PC-9 (cell line): Measurements from ENCODE around the gene LMBR1. TPM values are rescaled to one million over a fixed set of nuclear protein-coding genes. Genes with fewer than 3 reads are reported as not detected.
"Not testable (repeated sequence)": the region's sequence is repeated elsewhere in the genome, so short reads cannot be mapped to it uniquely, and the experiment has no call there.

Experiments
- BruUV-seq: library from RNA; stranded (reverse); fragments of 400-500 nt; replicated peaks from 2 replicates; lab custom pipeline; 2021; lab: Mats Ljungman, UMichigan
- CTCF ChIA-PET: fragments of 300-600 bp; sonication (Branson Sonifier 250); formaldehyde crosslinking; loops from one replicate; lab custom pipeline; 2022; ENCODE audit warnings: antibody characterized with exemption; lab: Charles Lee
- POLR2A ChIA-PET: fragments of 300-600 bp; sonication (Branson Sonifier 250); formaldehyde crosslinking; loops from one replicate; lab custom pipeline; 2022; ENCODE audit warnings: antibody characterized with exemption; ENCODE audit not compliant: unreplicated experiment; lab: Charles Lee
- DNase-seq, 2 experiments: peaks; one replicate each; pipeline versions ENCODE4 v3.0.0 to v3.0.0-alpha.2; 2015 to 2022; ENCODE audit warnings: mixed read lengths in 1 of 2
- H2AFZ ChIP-seq: fragments of 200-600 bp; sonication (generic); 2 replicates; pipeline ENCODE4 v1.8.1; 2017; ENCODE audit warnings: antibody characterized with exemption
- H3F3A ChIP-seq: fragments of 200-600 bp; sonication (generic); 2 replicates; pipeline ENCODE4 v1.8.1; 2017; ENCODE audit warnings: antibody characterized with exemption, mild to moderate bottlenecking, low read depth; ENCODE audit not compliant: insufficient read depth
- H3K27ac ChIP-seq: fragments of 200-600 bp; sonication (generic); 2 replicates; pipeline ENCODE4 v1.6.1; 2016; ENCODE audit warnings: mixed run types
- H3K27me3 ChIP-seq: fragments of 200-600 bp; sonication (generic); 2 replicates; pipeline ENCODE4 v1.6.1; 2016; ENCODE audit warnings: low read depth, mixed run types; ENCODE audit not compliant: insufficient read depth
- H3K36me3 ChIP-seq: fragments of 200-600 bp; sonication (generic); 2 replicates; pipeline ENCODE4 v1.6.1; 2016; ENCODE audit warnings: low read depth, mixed run types
- H3K4me1 ChIP-seq: fragments of 200-600 bp; sonication (generic); replicated peaks from 2 replicates; pipeline ENCODE4 v1.6.1; 2016; ENCODE audit warnings: mixed run types; ENCODE audit not compliant: insufficient read depth
- H3K4me2 ChIP-seq: fragments of 200-600 bp; sonication (generic); 2 replicates; pipeline ENCODE4 v1.6.1; 2017; ENCODE audit warnings: mixed run types
- H3K4me3 ChIP-seq: fragments of 200-600 bp; sonication (generic); 2 replicates; pipeline ENCODE4 v1.6.1; 2016; ENCODE audit warnings: mixed run types
- H3K79me2 ChIP-seq: fragments of 200-600 bp; sonication (generic); 2 replicates; pipeline ENCODE4 v1.6.1; 2017; ENCODE audit warnings: low read depth, mixed run types
- H3K9me2 ChIP-seq: fragments of 200-600 bp; sonication (generic); 2 replicates; pipeline ENCODE4 v1.8.1; 2017; ENCODE audit warnings: mild to moderate bottlenecking; ENCODE audit not compliant: insufficient read depth
- H3K9me3 ChIP-seq: fragments of 200-600 bp; sonication (generic); 2 replicates; pipeline ENCODE4 v1.8.1; 2016; ENCODE audit warnings: low read depth; ENCODE audit not compliant: insufficient read depth
- H4K20me1 ChIP-seq: fragments of 200-600 bp; sonication (generic); 2 replicates; pipeline ENCODE4 v1.8.1; 2017; ENCODE audit not compliant: insufficient read depth
- EZH2 ChIP-seq: fragments of 200-600 bp; sonication (generic); IDR thresholded peaks from 2 replicates; pipeline ENCODE4 v1.8.0; 2017; ENCODE audit warnings: antibody characterized with exemption, low read depth
- intact Hi-C: fragments of 100-400 bp; cut with micrococcal nuclease; formaldehyde crosslinking; loops from one replicate; pipeline ENCODE4 v1.10.0; 2022; ENCODE audit not compliant: unreplicated experiment
- total RNA-seq: library from RNA; stranded (reverse); gene quantifications from 2 replicates; pipeline ENCODE4 v1.2.3, GENCODE V29; 2021
- TF ChIP-seq, protein P1 (sequence below): fragments of 200-600 bp; sonication (generic); conservative IDR thresholded peaks from 2 replicates; pipeline ENCODE4 v1.6.1; 2017; ENCODE audit warnings: mixed run types, antibody characterized with exemption, mild to moderate bottlenecking, moderate library complexity

LMBR1 gene
- total RNA-seq, 1 experiment from 2014 or later = 85.0 TPM

DNA sequence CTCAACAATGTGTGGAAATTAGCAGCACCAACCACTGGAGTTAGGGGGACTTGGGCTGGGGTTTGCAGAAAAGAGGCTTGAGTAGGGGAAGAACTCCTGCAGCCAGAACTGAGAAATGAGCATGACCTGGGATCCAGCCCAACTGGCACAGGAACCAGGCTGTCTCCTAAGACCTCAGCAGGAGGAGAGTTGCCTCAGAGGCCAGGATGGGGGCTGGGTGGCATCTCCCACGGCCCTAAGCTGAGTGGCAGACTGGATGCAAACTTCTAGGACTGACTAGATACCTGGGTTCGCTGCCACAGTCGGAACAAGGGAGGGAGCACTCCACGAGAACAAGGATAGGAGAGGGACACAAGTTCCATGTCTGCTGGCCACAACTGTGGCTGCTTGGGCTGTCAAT lies 189.8 kb downstream of the LMBR1 start:
- no peak for DNase-seq
- CTCF ChIA-PET = no interaction called here
- Histone ChIP-seq H3K4me1 (no peaks in the 10 kb centered on the region), H3K9me3 (peaks cover 12% of the 10 kb centered on the region), H2AFZ (no peak overlapping the region), H3K9me2 (no peaks in the 10 kb centered on the region), H4K20me1 (peaks cover 3% of the 10 kb centered on the region; the same call in 1 of the 2 replicates), H3K4me2 (no peak overlapping the region), H3K79me2 (0 out of 2 replicates have a peak, but pooled peaks cover 3% of the 10 kb centered on the region), H3K27ac (no peak overlapping the region), H3K36me3 (no peaks in the 10 kb centered on the region), H3K4me3 (no peak overlapping the region), H3F3A (no peaks in the 10 kb centered on the region), H3K27me3 (no peaks in the 10 kb centered on the region)
- intact Hi-C loops = no loop called here
- TF ChIP-seq, protein P1, sequence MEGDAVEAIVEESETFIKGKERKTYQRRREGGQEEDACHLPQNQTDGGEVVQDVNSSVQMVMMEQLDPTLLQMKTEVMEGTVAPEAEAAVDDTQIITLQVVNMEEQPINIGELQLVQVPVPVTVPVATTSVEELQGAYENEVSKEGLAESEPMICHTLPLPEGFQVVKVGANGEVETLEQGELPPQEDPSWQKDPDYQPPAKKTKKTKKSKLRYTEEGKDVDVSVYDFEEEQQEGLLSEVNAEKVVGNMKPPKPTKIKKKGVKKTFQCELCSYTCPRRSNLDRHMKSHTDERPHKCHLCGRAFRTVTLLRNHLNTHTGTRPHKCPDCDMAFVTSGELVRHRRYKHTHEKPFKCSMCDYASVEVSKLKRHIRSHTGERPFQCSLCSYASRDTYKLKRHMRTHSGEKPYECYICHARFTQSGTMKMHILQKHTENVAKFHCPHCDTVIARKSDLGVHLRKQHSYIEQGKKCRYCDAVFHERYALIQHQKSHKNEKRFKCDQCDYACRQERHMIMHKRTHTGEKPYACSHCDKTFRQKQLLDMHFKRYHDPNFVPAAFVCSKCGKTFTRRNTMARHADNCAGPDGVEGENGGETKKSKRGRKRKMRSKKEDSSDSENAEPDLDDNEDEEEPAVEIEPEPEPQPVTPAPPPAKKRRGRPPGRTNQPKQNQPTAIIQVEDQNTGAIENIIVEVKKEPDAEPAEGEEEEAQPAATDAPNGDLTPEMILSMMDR = no peak
- BruUV-seq = no TSS peak
- POLR2A ChIA-PET = no interaction called here

DNA sequence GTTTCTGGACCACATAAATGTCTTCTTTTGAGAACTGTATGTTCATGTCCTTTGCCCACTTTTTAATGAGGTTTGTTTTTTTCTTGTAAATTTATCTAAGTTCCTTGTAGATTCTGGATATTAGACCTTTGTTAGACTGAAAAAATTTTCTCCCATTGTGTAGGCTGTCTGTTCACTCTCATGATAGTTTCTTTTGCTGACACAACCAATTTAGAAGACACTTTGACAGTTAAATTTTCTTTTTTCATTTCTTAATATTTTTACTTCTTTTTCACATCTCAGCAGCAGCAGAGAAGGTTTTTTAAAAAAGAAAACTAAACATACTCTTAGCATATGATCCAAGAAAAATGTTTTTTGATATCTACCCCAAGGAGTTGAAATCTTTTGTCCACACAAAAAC lies 190.6 kb downstream of the LMBR1 start:
- peaks cover 16% of the 10 kb centered on the region for H3K9me3 ChIP-seq
- 0 out of 2 replicates have a peak, but pooled peaks cover 3% of the 10 kb centered on the region for H3K79me2 ChIP-seq
- ChIA-PET POLR2A (no interaction called here), CTCF (no interaction called here)
- H3K4me2 ChIP-seq = no peak overlapping the region
- H4K20me1 ChIP-seq = peaks cover 3% of the 10 kb centered on the region; the same call in 1 of the 2 replicates
- DNase-seq = no peak
- H3K27me3 ChIP-seq = no peaks in the 10 kb centered on the region
- H3K4me3 ChIP-seq = no peak overlapping the region
- no TSS peak for BruUV-seq
- no peaks in the 10 kb centered on the region for H3K4me1 ChIP-seq
- TF ChIP-seq EZH2 = no peak
- TF ChIP-seq, protein P1 = no peak
- intact Hi-C loops = no loop called here
- no peak overlapping the region for H3K27ac ChIP-seq
- H3F3A ChIP-seq = no peaks in the 10 kb centered on the region
- H2AFZ ChIP-seq = no peak overlapping the region
- no peaks in the 10 kb centered on the region for H3K9me2 ChIP-seq
- no peaks in the 10 kb centered on the region for H3K36me3 ChIP-seq

DNA sequence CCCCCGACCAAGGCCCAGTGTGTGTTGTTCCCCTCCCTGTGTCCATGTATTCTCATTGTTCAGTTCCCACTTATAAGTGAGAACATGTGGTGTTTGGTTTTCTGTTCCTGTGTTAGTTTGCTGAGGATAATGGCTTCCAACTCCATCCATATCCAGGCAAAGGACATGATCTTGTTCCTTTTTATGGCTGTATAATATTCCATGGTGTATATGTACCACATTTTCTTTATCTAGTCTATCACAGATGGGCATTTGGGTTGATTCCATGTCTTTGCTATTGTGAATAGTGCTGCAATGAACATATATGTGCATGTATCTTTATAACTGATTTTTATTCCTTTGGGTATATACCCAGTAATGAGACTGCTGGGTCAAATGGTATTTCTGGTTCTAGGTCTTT lies 191.2 kb downstream of the LMBR1 start:
- POLR2A ChIA-PET, CTCF ChIA-PET, H3F3A ChIP-seq, H3K79me2 ChIP-seq, H3K4me2 ChIP-seq, H3K36me3 ChIP-seq, BruUV-seq, H3K4me1 ChIP-seq, intact Hi-C loops, H3K27me3 ChIP-seq, H2AFZ ChIP-seq, H3K9me2 ChIP-seq, H3K4me3 ChIP-seq, H4K20me1 ChIP-seq, DNase-seq, H3K27ac ChIP-seq: not testable (repeated sequence)
- peaks cover 16% of the 10 kb centered on the region for H3K9me3 ChIP-seq

DNA sequence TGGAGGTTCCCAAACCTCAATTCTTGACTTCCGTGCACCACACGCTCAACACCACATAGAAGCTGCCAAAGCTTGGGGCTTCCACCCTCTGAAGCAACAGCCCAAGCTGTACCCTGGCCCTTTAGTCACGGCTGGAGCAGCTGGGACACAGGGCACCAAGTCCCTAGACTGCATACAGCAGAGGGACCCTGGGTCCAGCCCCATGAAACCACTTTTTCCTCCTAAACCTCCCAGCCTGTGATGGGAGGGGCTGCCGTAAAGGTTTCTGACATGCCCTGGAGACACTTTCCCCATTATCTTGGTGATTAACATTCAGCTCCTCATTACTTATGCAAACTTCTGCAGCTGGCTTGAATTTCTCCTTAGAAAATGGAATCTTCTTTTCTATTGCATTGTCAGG lies 194.5 kb downstream of the LMBR1 start:
- H3K4me3 ChIP-seq, POLR2A ChIA-PET, intact Hi-C loops, H3K4me2 ChIP-seq, H3K27me3 ChIP-seq, H3K36me3 ChIP-seq, H3K79me2 ChIP-seq, H2AFZ ChIP-seq, H4K20me1 ChIP-seq, H3K4me1 ChIP-seq, DNase-seq, H3K27ac ChIP-seq, BruUV-seq, CTCF ChIA-PET, H3K9me2 ChIP-seq, H3F3A ChIP-seq: not testable (repeated sequence)
- peaks cover 16% of the 10 kb centered on the region; the same call in 1 of the 2 replicates for H3K9me3 ChIP-seq

DNA sequence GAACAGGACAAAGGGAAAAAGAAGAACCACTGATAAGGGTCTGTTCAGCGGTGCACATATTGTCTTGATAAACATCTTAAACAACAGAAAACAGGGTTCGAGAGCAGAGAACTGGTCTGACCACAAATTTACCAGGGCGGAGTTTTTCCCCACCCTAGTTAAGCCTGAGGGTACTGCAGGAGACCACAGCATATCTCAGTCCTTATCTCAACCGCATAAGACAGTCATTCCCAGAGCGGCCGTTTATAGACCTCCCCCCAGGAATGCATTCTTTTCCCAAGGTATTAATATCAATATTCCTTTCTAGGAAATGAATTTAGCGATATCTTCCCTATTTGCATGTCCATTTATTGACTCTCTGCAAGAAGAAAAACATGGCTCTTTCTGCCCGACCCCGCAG lies 195.7 kb downstream of the LMBR1 start:
- H4K20me1 ChIP-seq, H3K9me2 ChIP-seq, DNase-seq, intact Hi-C loops, POLR2A ChIA-PET, H3F3A ChIP-seq, CTCF ChIA-PET, H3K27ac ChIP-seq, H3K27me3 ChIP-seq, H2AFZ ChIP-seq, H3K79me2 ChIP-seq, BruUV-seq, H3K36me3 ChIP-seq, H3K4me2 ChIP-seq, H3K4me3 ChIP-seq, H3K4me1 ChIP-seq: not testable (repeated sequence)
- peaks cover 12% of the 10 kb centered on the region; the same call in 1 of the 2 replicates for H3K9me3 ChIP-seq
